ENCODE results near the gene TMEM132D.

GRCh38 chr12:129556082-129556481, 347.7 kb downstream of the TMEM132D start:
- TF ChIP-seq POLR2A (IDR thresholded peaks at IDR 0.05; ENCODE audit: low read depth, low read length): no peak
- TF ChIP-seq CTCF (IDR thresholded peaks at IDR 0.05; ENCODE audit: extremely low read depth in 1 of 2, insufficient read depth in 1 of 2, low read depth in 1 of 2, low read length in 2 of 2): no peak
- TF ChIP-seq EZH2 (IDR thresholded peaks at IDR 0.05; ENCODE audit: borderline replicate concordance, low read depth, low read length, severe bottlenecking): no peak
